WTC11 (cell line): ENCODE data around the gene PTPRG.

ENCODE experiments used
- CTCF ChIP-seq: fragments of 200-600 bp; IDR thresholded peaks from 2 replicates; pipeline ENCODE4 v1.8.0; 2022; ENCODE audit warnings: antibody characterized with exemption
- FOXP1 ChIP-seq: sonication (generic); formaldehyde crosslinking; IDR thresholded peaks from 2 replicates; pipeline ENCODE4 v1.8.0; 2022; ENCODE audit warnings: missing genetic modification reagents, mild to moderate bottlenecking, moderate library complexity, borderline replicate concordance
- HMGA2 ChIP-seq: fragments of 250-450 bp; sonication (Bioruptor Pico); IDR thresholded peaks from 2 replicates; pipeline ENCODE4 v1.4.0; 2021; ENCODE audit warnings: mild to moderate bottlenecking, moderate library complexity
- TEAD4 ChIP-seq: sonication (generic); formaldehyde crosslinking; IDR thresholded peaks from 2 replicates; pipeline ENCODE4 v1.8.0; 2022; ENCODE audit warnings: mild to moderate bottlenecking, missing genetic modification reagents

DNA sequence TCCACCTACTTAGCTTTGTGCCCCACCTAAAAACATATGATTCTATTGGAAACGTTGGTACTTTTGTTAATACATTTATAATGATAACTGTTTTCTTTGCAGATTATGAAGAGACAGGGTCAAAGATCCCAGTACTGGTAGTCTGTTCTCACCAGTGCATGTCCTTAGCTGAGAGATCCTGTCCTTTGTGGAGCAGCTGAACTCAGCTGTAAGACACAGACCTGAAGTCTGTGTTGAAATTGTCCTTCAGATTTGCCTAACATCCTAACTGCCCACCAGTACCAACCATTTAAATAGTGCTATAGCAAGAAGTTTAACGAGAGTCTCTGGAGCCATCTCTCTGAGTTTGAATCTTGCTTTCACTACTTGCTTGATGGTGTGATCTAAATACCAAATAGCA lies 413.3 kb downstream of the PTPRG start:
- TF ChIP-seq CTCF: no peak
- no peak for TF ChIP-seq TEAD4 (CRISPR knock-in tag)
- TF ChIP-seq HMGA2: no peak
- TF ChIP-seq FOXP1 (CRISPR knock-in tag): no peak
